HEK293 (cell line): Measurements from ENCODE around the gene SERINC2.

Source experiments
- CTCF ChIP-seq: fragments of 450-650 bp; formaldehyde crosslinking; IDR thresholded peaks from 2 replicates; pipeline ENCODE4 v1.5.1; 2016; ENCODE audit warnings: missing biosample characterization, missing genetic modification characterization
- ZBTB1 ChIP-seq: fragments of 450-650 bp; formaldehyde crosslinking; IDR thresholded peaks from 2 replicates; pipeline ENCODE4 v1.5.1; 2016; ENCODE audit warnings: missing biosample characterization, missing genetic modification characterization
- ZBTB20 ChIP-seq: fragments of 450-650 bp; formaldehyde crosslinking; IDR thresholded peaks from 2 replicates; pipeline ENCODE4 v1.5.1; 2016; ENCODE audit warnings: missing biosample characterization, missing genetic modification characterization
- ZIC2 ChIP-seq: fragments of 450-650 bp; formaldehyde crosslinking; IDR thresholded peaks from 2 replicates; pipeline ENCODE4 v1.5.1; 2016; ENCODE audit warnings: missing biosample characterization, missing genetic modification characterization
- ZNF274 ChIP-seq, 2 experiments: fragments of 200-500 bp in 1 of 2; fragments of 450-650 bp in 1 of 2; sonication (Bioruptor generic) in 1 of 2; formaldehyde crosslinking in 1 of 2; IDR thresholded peaks; 2 replicates each; pipeline versions ENCODE4 v1.5.1 to v1.6.1; 2014 to 2016; ENCODE audit warnings: borderline replicate concordance in 1 of 2, inconsistent platforms in 1 of 2, low read length in 1 of 2, missing biosample characterization in 1 of 2, missing genetic modification characterization in 1 of 2
- ZNF530 ChIP-seq: fragments of 450-650 bp; formaldehyde crosslinking; IDR thresholded peaks from 2 replicates; pipeline ENCODE4 v1.5.1; 2016; ENCODE audit warnings: low read depth, missing biosample characterization, missing genetic modification characterization
- ZNF677 ChIP-seq: fragments of 450-650 bp; IDR thresholded peaks from 2 replicates; pipeline ENCODE4 v1.5.0; 2018; ENCODE audit warnings: missing biosample characterization, mild to moderate bottlenecking, missing genetic modification characterization, moderate library complexity
- ZNF692 ChIP-seq: fragments of 450-650 bp; formaldehyde crosslinking; IDR thresholded peaks from 2 replicates; pipeline ENCODE4 v1.5.1; 2016; ENCODE audit warnings: missing biosample characterization, missing genetic modification characterization

DNA sequence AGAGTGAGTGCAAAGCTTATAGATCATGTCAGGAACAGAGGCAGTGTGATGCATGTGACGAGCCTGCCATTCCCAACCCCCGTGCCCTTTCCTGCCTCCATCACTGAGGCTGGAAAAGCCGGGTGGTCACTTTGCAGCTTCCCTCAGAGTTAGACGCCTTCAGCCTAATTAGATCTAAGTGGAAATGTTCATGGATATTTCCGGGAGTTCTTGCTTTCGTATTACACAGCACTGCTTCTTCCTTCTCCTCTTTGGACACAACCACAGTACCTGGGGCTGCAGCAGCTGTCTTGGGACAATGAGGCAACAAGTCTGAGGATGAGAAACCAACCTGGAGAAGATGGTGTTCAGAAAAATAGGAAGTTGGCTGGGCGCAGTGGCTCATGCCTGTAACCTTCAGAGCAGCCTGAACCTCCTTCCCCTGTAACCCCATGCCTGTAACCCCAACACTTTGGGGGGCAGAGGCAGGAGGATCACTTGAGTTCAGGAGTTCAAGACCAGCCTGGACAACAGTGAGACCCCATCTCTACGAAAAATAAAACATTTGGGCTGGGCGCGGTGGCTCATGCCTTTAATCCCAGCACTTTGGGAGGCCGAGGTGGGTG is 24.5 kb downstream of the SERINC2 start:
- TF ChIP-seq CTCF (tag by site-specific recombination): no peak
- TF ChIP-seq ZNF274 (IDR thresholded peaks at IDR 0.05; ENCODE audit: low read length): no peak
- no peak for TF ChIP-seq ZNF274 (tag by site-specific recombination; IDR thresholded peaks at IDR 0.05; ENCODE audit: borderline replicate concordance)
- no peak for TF ChIP-seq ZNF530 (tag by site-specific recombination)
- TF ChIP-seq ZNF692 (tag by site-specific recombination): no peak
- TF ChIP-seq ZBTB1 (tag by site-specific recombination): no peak
- no peak for TF ChIP-seq ZNF677
- no peak for TF ChIP-seq ZIC2
- TF ChIP-seq ZBTB20 (tag by site-specific recombination): no peak
